ENCODE data around the gene COL6A2. TPM values are rescaled to one million over a fixed set of nuclear protein-coding genes. Genes with fewer than 3 reads are reported as not detected.

Gene COL6A2
- total RNA-seq (481 TPM), polyA plus RNA-seq (ENCODE audit: insufficient read depth in 1 of 8, insufficient read length in 8 of 8, low replicate concordance in 1 of 8) (1,000 to 10,000 TPM in 1 of 8 donors, 100 to 1,000 TPM in 7; 500 to 1,002 (median 705) TPM)
- long read RNA-seq, donor 1, transcript COL6A2-201 (28 exons, 3,461 nt), result major isoform, 14 of 21 reads
- long read RNA-seq, donor 1, partial matches to known transcripts, result 7 of 21 reads
- long read RNA-seq, donor 1, other reads (novel, unspliced or antisense), result 0 of 21 reads
- long read RNA-seq, donor 2, partial matches to known transcripts, result 0 of 4 reads
- long read RNA-seq, donor 2, other reads (novel, unspliced or antisense), result 0 of 4 reads
- long read RNA-seq, donor 3, transcript COL6A2-201 (28 exons, 3,461 nt), result major isoform, 19 of 50 reads
- long read RNA-seq, donor 3, partial matches to known transcripts, result 29 of 50 reads
- long read RNA-seq, donor 3, other reads (novel, unspliced or antisense), result 0 of 50 reads
- long read RNA-seq, donor 4, transcript COL6A2-201 (28 exons, 3,461 nt), result major isoform, 19 of 66 reads
- long read RNA-seq, donor 4, partial matches to known transcripts, result 47 of 66 reads
- long read RNA-seq, donor 4, other reads (novel, unspliced or antisense), result 0 of 66 reads
- long read RNA-seq, donor 5, transcript COL6A2-201 (28 exons, 3,461 nt), result major isoform, 62 of 280 reads
- long read RNA-seq, donor 5, partial matches to known transcripts, result 164 of 280 reads
- long read RNA-seq, donor 5, other reads (novel, unspliced or antisense), result 50 of 280 reads
- long read RNA-seq, donor 6, transcript COL6A2-201 (28 exons, 3,461 nt), result major isoform, 34 of 87 reads
- long read RNA-seq, donor 6, partial matches to known transcripts, result 36 of 87 reads
- long read RNA-seq, donor 6, other reads (novel, unspliced or antisense), result 17 of 87 reads
- long read RNA-seq, donor 7, transcript COL6A2-201 (28 exons, 3,461 nt), result major isoform, 43 of 166 reads
- long read RNA-seq, donor 7, partial matches to known transcripts, result 103 of 166 reads
- long read RNA-seq, donor 7, other reads (novel, unspliced or antisense), result 18 of 166 reads
- long read RNA-seq, donor 8, partial matches to known transcripts, result 63 of 67 reads
- long read RNA-seq, donor 8, other reads (novel, unspliced or antisense), result 0 of 67 reads
- long read RNA-seq, donor 9, transcript COL6A2-201 (28 exons, 3,461 nt), result major isoform, 15 of 119 reads
- long read RNA-seq, donor 9, partial matches to known transcripts, result 103 of 119 reads
- long read RNA-seq, donor 9, other reads (novel, unspliced or antisense), result 0 of 119 reads
- long read RNA-seq, donor 10, transcript COL6A2-201 (28 exons, 3,461 nt), result major isoform, 7 of 33 reads
- long read RNA-seq, donor 10, partial matches to known transcripts, result 26 of 33 reads
- long read RNA-seq, donor 10, other reads (novel, unspliced or antisense), result 0 of 33 reads
- long read RNA-seq, donor 11, transcript COL6A2-201 (28 exons, 3,461 nt), result major isoform, 23 of 95 reads
- long read RNA-seq, donor 11, partial matches to known transcripts, result 59 of 95 reads
- long read RNA-seq, donor 11, other reads (novel, unspliced or antisense), result 10 of 95 reads

- peaks cover 3% of the 10 kb centered on the region for H3K27me3 ChIP-seq (ENCODE audit: control insufficient read depth, insufficient read depth, low read length)
- peaks cover 5% of the 10 kb centered on the region for H3K9me3 ChIP-seq (replicated peaks; ENCODE audit: control insufficient read depth, low read depth, low read length)
- H3K27ac ChIP-seq (ENCODE audit: low read length), result peak within 1 kb of the TSS; percentile 62
- DNase-seq, result peak; percentile 87
- WGBS (ENCODE audit: insufficient coverage), result 2% methylated on average over 54 of the region's 83 CpGs
- peak within 1 kb of the TSS; percentile 73 for H3K4me3 ChIP-seq (ENCODE audit: low read length)
- H3K36me3 ChIP-seq (ENCODE audit: control insufficient read depth, insufficient read depth, low read length), result peaks cover 7% of the 10 kb centered on the region
- peaks cover 31% of the 10 kb centered on the region for H3K4me1 ChIP-seq (ENCODE audit: control insufficient read depth, insufficient read depth, low read length)
These were observed at the start of gene COL6A2 for GRCh38 chr21:46097336-46098293. TSS of gene COL6A2 (plus strand) at chr21:46098112.

GRCh38 chr21:46048926-46049889 lies 48.7 kb upstream of the COL6A2 start:
- 17% methylated on average over 21 of the region's 27 CpGs for WGBS (ENCODE audit: insufficient coverage)
- H3K4me1 ChIP-seq (ENCODE audit: control insufficient read depth, insufficient read depth, low read length), result peaks cover 47% of the 10 kb centered on the region
- no peak overlapping the region for H3K4me3 ChIP-seq (ENCODE audit: low read length)
- peaks cover 3% of the 10 kb centered on the region for H3K27me3 ChIP-seq (ENCODE audit: control insufficient read depth, insufficient read depth, low read length)
- DNase-seq, result peak; percentile 100
- H3K9me3 ChIP-seq (replicated peaks; ENCODE audit: control insufficient read depth, low read depth, low read length), result no peaks in the 10 kb centered on the region
- H3K36me3 ChIP-seq (ENCODE audit: control insufficient read depth, insufficient read depth, low read length), result no peaks in the 10 kb centered on the region
- H3K27ac ChIP-seq (ENCODE audit: low read length), result peak overlapping the region; percentile 95

GRCh38 chr21:46049890-46050667 lies 47.8 kb upstream of the COL6A2 start:
- 79% methylated on average over 25 of the region's 33 CpGs for WGBS (ENCODE audit: insufficient coverage)
- H3K27me3 ChIP-seq (ENCODE audit: control insufficient read depth, insufficient read depth, low read length), result peaks cover 3% of the 10 kb centered on the region
- no peaks in the 10 kb centered on the region for H3K36me3 ChIP-seq (ENCODE audit: control insufficient read depth, insufficient read depth, low read length)
- no peak overlapping the region for H3K4me3 ChIP-seq (ENCODE audit: low read length)
- DNase-seq, result no peak
- peak overlapping the region; percentile 95 for H3K27ac ChIP-seq (ENCODE audit: low read length)
- peaks cover 52% of the 10 kb centered on the region for H3K4me1 ChIP-seq (ENCODE audit: control insufficient read depth, insufficient read depth, low read length)
- H3K9me3 ChIP-seq (replicated peaks; ENCODE audit: control insufficient read depth, low read depth, low read length), result no peaks in the 10 kb centered on the region

GRCh38 chr21:46050668-46051378 lies 47.1 kb upstream of the COL6A2 start:
- Histone ChIP-seq H3K36me3 (ENCODE audit: control insufficient read depth, insufficient read depth, low read length) (no peaks in the 10 kb centered on the region), H3K9me3 (replicated peaks; ENCODE audit: control insufficient read depth, low read depth, low read length) (no peaks in the 10 kb centered on the region), H3K4me3 (ENCODE audit: low read length) (no peak overlapping the region), H3K27ac (ENCODE audit: low read length) (peak overlapping the region; percentile 95), H3K27me3 (ENCODE audit: control insufficient read depth, insufficient read depth, low read length) (peaks cover 3% of the 10 kb centered on the region), H3K4me1 (ENCODE audit: control insufficient read depth, insufficient read depth, low read length) (peaks cover 60% of the 10 kb centered on the region)
- DNase-seq, result no peak
- WGBS (ENCODE audit: insufficient coverage), result 71% methylated on average over 10 of the region's 22 CpGs

GRCh38 chr21:46051379-46051770 lies 46.5 kb upstream of the COL6A2 start:
- Histone ChIP-seq H3K36me3 (ENCODE audit: control insufficient read depth, insufficient read depth, low read length) (no peaks in the 10 kb centered on the region), H3K27ac (ENCODE audit: low read length) (no peak overlapping the region), H3K4me1 (ENCODE audit: control insufficient read depth, insufficient read depth, low read length) (peaks cover 65% of the 10 kb centered on the region), H3K9me3 (replicated peaks; ENCODE audit: control insufficient read depth, low read depth, low read length) (no peaks in the 10 kb centered on the region), H3K4me3 (ENCODE audit: low read length) (no peak overlapping the region), H3K27me3 (ENCODE audit: control insufficient read depth, insufficient read depth, low read length) (peaks cover 3% of the 10 kb centered on the region)
- WGBS (ENCODE audit: insufficient coverage), result 100% methylated on average over 1 of the region's 16 CpGs
- DNase-seq, result no peak

- Histone ChIP-seq H3K36me3 (ENCODE audit: control insufficient read depth, insufficient read depth, low read length) (no peaks in the 10 kb centered on the region), H3K27me3 (ENCODE audit: control insufficient read depth, insufficient read depth, low read length) (peaks cover 3% of the 10 kb centered on the region), H3K27ac (ENCODE audit: low read length) (no peak overlapping the region), H3K9me3 (replicated peaks; ENCODE audit: control insufficient read depth, low read depth, low read length) (no peaks in the 10 kb centered on the region), H3K4me1 (ENCODE audit: control insufficient read depth, insufficient read depth, low read length) (peaks cover 72% of the 10 kb centered on the region), H3K4me3 (ENCODE audit: low read length) (no peak overlapping the region)
- whole genome bisulfite sequencing (ENCODE audit: insufficient coverage), result 78% methylated on average over 28 of the region's 33 CpGs
- DNase-seq, result no peak
These were observed 45.9 kb upstream of the COL6A2 start for GRCh38 chr21:46051821-46052675.

All from muscle of leg (tissue), 16 donors.